HCT116 (cell line): ENCODE data around the gene VAV2. TPM values are rescaled to one million over a fixed set of nuclear protein-coding genes. Genes with fewer than 3 reads are reported as not detected.

Experiments
- ATAC-seq: fragments of 200-7000 bp; cut with Tn5 transposase; 2 replicates; pipeline ENCODE4 v1.9.1; 2020; ENCODE audit warnings: mild to moderate bottlenecking, moderate library complexity
- BruUV-seq: library from RNA; stranded (reverse); fragments of 400-500 nt; replicated peaks from 2 replicates; lab custom pipeline; 2021; lab: Mats Ljungman, UMichigan
- CTCF ChIA-PET: fragments of 300-600 bp; sonication (Branson Sonifier 250); formaldehyde crosslinking; loops from one replicate; lab custom pipeline; 2021; ENCODE audit warnings: antibody characterized with exemption; lab: Charles Lee
- POLR2A ChIA-PET: fragments of 300-600, 350-600 bp; sonication (Branson Sonifier 250); formaldehyde crosslinking; loops from one replicate; lab custom pipeline; 2021; ENCODE audit warnings: antibody characterized with exemption; lab: Charles Lee
- RAD21 ChIA-PET, 2 experiments: fragments of 300-600 bp; sonication (Branson Sonifier 250); formaldehyde crosslinking; loops; one replicate each; lab custom pipeline; 2023; ENCODE audit warnings: low total read pairs in 2 of 2; ENCODE audit not compliant: uncharacterized antibody in 2 of 2, unreplicated experiment in 2 of 2, low non-redundant PET in 1 of 2; lab: Charles Lee
- DNase-seq: peaks from one replicate; pipeline ENCODE4 v3.0.0-alpha.2; 2010; ENCODE audit warnings: low read depth, low spot score
- H2AFZ ChIP-seq: fragments of 200-600 bp; shearing (Covaris generic), sonication (generic); 2 replicates; pipeline ENCODE4 v1.6.1; 2017; ENCODE audit warnings: low read depth, mixed run types, mixed read lengths, antibody characterized with exemption, low read length; ENCODE audit not compliant: poor library complexity, severe bottlenecking
- H3K27ac ChIP-seq: 2 replicates; pipeline ENCODE4 v1.5.1; 2012; ENCODE audit warnings: low read depth, low read length
- H3K27me3 ChIP-seq: fragments of 200-600 bp; sonication (generic); 2 replicates; pipeline ENCODE4 v1.6.1; 2016; ENCODE audit warnings: mixed run types, low read length, mixed read lengths; ENCODE audit not compliant: insufficient read depth
- H3K36me3 ChIP-seq, 2 experiments: fragments of 200-500 bp in 1 of 2; fragments of 200-600 bp in 1 of 2; sonication (Bioruptor generic) in 1 of 2; sonication (generic) in 1 of 2; 2 replicates each; pipeline versions ENCODE4 v1.5.1 to v1.6.1; 2014 to 2016; ENCODE audit warnings: low read length in 2 of 2, inconsistent platforms in 1 of 2, mixed read lengths in 1 of 2, mixed run types in 1 of 2; ENCODE audit not compliant: insufficient read depth in 2 of 2, control insufficient read depth in 1 of 2
- H3K4me1 ChIP-seq, 2 experiments: fragments of 200-600 bp in 1 of 2; sonication (generic) in 1 of 2; 2 replicates each; pipeline versions ENCODE4 v1.5.1 to v1.6.1; 2012 to 2017; ENCODE audit warnings: low read length in 2 of 2, inconsistent platforms in 1 of 2, mild to moderate bottlenecking in 1 of 2, mixed read lengths in 1 of 2, mixed run types in 1 of 2, moderate library complexity in 1 of 2; ENCODE audit not compliant: insufficient read depth in 2 of 2, control insufficient read depth in 1 of 2
- H3K4me2 ChIP-seq: fragments of 200-600 bp; sonication (generic); 2 replicates; pipeline ENCODE4 v1.6.1; 2017; ENCODE audit warnings: mixed run types, low read length, mixed read lengths
- H3K4me3 ChIP-seq, 2 experiments: fragments of 200-600 bp in 1 of 2; sonication (generic) in 1 of 2; replicated peaks in 1 of 2; 2 replicates each; pipeline ENCODE4 v1.5.1; 2011 to 2016; ENCODE audit warnings: low read length in 2 of 2, control low read depth in 1 of 2, low read depth in 1 of 2, mild to moderate bottlenecking in 1 of 2, mixed read lengths in 1 of 2, mixed run types in 1 of 2
- H3K79me2 ChIP-seq: fragments of 200-600 bp; sonication (generic); 2 replicates; pipeline ENCODE4 v1.6.1; 2017; ENCODE audit warnings: mild to moderate bottlenecking, mixed run types, low read length, moderate library complexity, mixed read lengths; ENCODE audit not compliant: insufficient read depth
- H3K9ac ChIP-seq: fragments of 200-600 bp; sonication (generic); 2 replicates; pipeline ENCODE4 v1.6.1; 2016; ENCODE audit warnings: low read length, mixed read lengths
- H3K9me2 ChIP-seq: fragments of 200-600 bp; sonication (generic), shearing (Covaris generic); 2 replicates; pipeline ENCODE4 v1.6.1; 2017; ENCODE audit warnings: mixed run types, mild to moderate bottlenecking, moderate library complexity; ENCODE audit not compliant: insufficient read depth
- H3K9me3 ChIP-seq, 2 experiments: fragments of 200-500 bp in 1 of 2; fragments of 200-600 bp in 1 of 2; sonication (Bioruptor generic) in 1 of 2; sonication (generic) in 1 of 2; 2 replicates each; pipeline ENCODE4 v1.6.1; 2014 to 2017; ENCODE audit warnings: low read length in 2 of 2, mixed read lengths in 2 of 2, inconsistent platforms in 1 of 2, low read depth in 1 of 2, mild to moderate bottlenecking in 1 of 2, mixed run types in 1 of 2, moderate library complexity in 1 of 2; ENCODE audit not compliant: control insufficient read depth in 1 of 2, insufficient read depth in 1 of 2
- H4K20me1 ChIP-seq: fragments of 200-600 bp; sonication (generic), shearing (Covaris generic); 2 replicates; pipeline ENCODE4 v1.6.1; 2017; ENCODE audit warnings: mixed run types, mild to moderate bottlenecking, moderate library complexity; ENCODE audit not compliant: insufficient read depth
- ATF3 ChIP-seq: IDR thresholded peaks from 2 replicates; pipeline ENCODE4 v1.6.1; 2012
- CTCF ChIP-seq, 3 experiments: fragments of 200-600 bp in 1 of 3; sonication (generic) in 1 of 3; IDR thresholded peaks in 2 of 3; conservative IDR thresholded peaks in 1 of 3; 2 replicates each; pipeline ENCODE4 v1.5.1; 2012 to 2017; ENCODE audit warnings: low read depth in 2 of 3, low read length in 2 of 3, antibody characterized with exemption in 1 of 3, borderline replicate concordance in 1 of 3, control low read depth in 1 of 3, mild to moderate bottlenecking in 1 of 3, mixed read lengths in 1 of 3, mixed run types in 1 of 3, moderate library complexity in 1 of 3; ENCODE audit not compliant: insufficient read depth in 1 of 3
- EGR1 ChIP-seq: IDR thresholded peaks from 2 replicates; pipeline ENCODE4 v1.6.1; 2012; ENCODE audit warnings: low read depth
- EZH2 ChIP-seq: fragments of 200-600 bp; sonication (generic); IDR thresholded peaks from 2 replicates; pipeline ENCODE4 v1.6.1; 2017; ENCODE audit warnings: antibody characterized with exemption, mixed run types
- EZH2phosphoT487 ChIP-seq: fragments of 200-600 bp; IDR thresholded peaks from 2 replicates; pipeline ENCODE4 v1.6.1; 2018; ENCODE audit warnings: antibody characterized with exemption, borderline replicate concordance
- JUND ChIP-seq: IDR thresholded peaks from 2 replicates; pipeline ENCODE4 v1.6.1; 2012
- MAX ChIP-seq: IDR thresholded peaks from 2 replicates; pipeline ENCODE4 v1.6.1; 2012
- POLR2A ChIP-seq: IDR thresholded peaks from 2 replicates; pipeline ENCODE4 v1.7.0; 2011; ENCODE audit warnings: borderline replicate concordance; ENCODE audit not compliant: insufficient read depth, insufficient read length; ENCODE audit errors: extremely low read depth
- POLR2AphosphoS5 ChIP-seq: IDR thresholded peaks from 2 replicates; pipeline ENCODE4 v1.6.1; 2011; ENCODE audit warnings: mild to moderate bottlenecking, low read depth, low read length, moderate library complexity
- RAD21 ChIP-seq: IDR thresholded peaks from 2 replicates; pipeline ENCODE4 v1.6.1; 2012; ENCODE audit warnings: low read depth, mild to moderate bottlenecking
- REST ChIP-seq: IDR thresholded peaks from 2 replicates; pipeline ENCODE4 v1.6.1; 2012; ENCODE audit warnings: low read depth
- SP1 ChIP-seq: IDR thresholded peaks from 2 replicates; pipeline ENCODE4 v1.6.1; 2012; ENCODE audit warnings: low read depth
- TCF7L2 ChIP-seq: IDR thresholded peaks from 2 replicates; pipeline ENCODE4 v1.7.0; 2011; ENCODE audit warnings: borderline replicate concordance, inconsistent platforms; ENCODE audit not compliant: insufficient read depth, insufficient read length; ENCODE audit errors: extremely low read depth
- ZBTB33 ChIP-seq: IDR thresholded peaks from 2 replicates; pipeline ENCODE4 v1.6.1; 2011; ENCODE audit warnings: mild to moderate bottlenecking, low read length, moderate library complexity; ENCODE audit not compliant: insufficient replicate concordance; ENCODE audit errors: extremely low read depth
- ZFX ChIP-seq: fragments of 450-650 bp; IDR thresholded peaks from 2 replicates; pipeline ENCODE4 v1.6.1; 2017
- intact Hi-C: fragments of 100-400 bp; cut with micrococcal nuclease; formaldehyde crosslinking; loops from 2 replicates; pipeline ENCODE4 v1.10.0; 2022
- total RNA-seq: library from RNA; stranded (reverse); gene quantifications from one replicate; pipeline ENCODE4 v1.2.1, GENCODE V29; 2021; ENCODE audit not compliant: unreplicated experiment

The VAV2 gene
- total RNA-seq, 1 experiment from 2014 or later, result 33.2 TPM

- POLR2A ChIA-PET, result no interaction called here
- TF ChIP-seq POLR2A, result no peak
- no peak for TF ChIP-seq REST
- no peak for TF ChIP-seq RAD21
- TF ChIP-seq SP1, result no peak
- no peak for TF ChIP-seq ZFX
- no peak for TF ChIP-seq JUND
- TF ChIP-seq CTCF (IDR thresholded peaks at IDR 0.05 in 2 of 3, conservative IDR thresholded peaks at IDR 0.05 in 1 of 3; ENCODE audit: borderline replicate concordance in 1 of 3, insufficient read depth in 1 of 3, low read depth in 2 of 3, low read length in 2 of 3), result no peak
- no peak for TF ChIP-seq EZH2
- TF ChIP-seq EGR1, result no peak
- no peak for TF ChIP-seq ZBTB33
- TF ChIP-seq POLR2AphosphoS5, result no peak
- TF ChIP-seq ATF3, result no peak
- TF ChIP-seq MAX, result no peak
- TF ChIP-seq TCF7L2, result no peak
- TF ChIP-seq EZH2phosphoT487, result no peak
- no peaks in the 10 kb centered on the region for H3K9me3 ChIP-seq
- intact Hi-C loops, result no loop called here
- CTCF ChIA-PET, result no interaction called here
- H3K4me3 ChIP-seq, result no peak overlapping the region
- H3K27ac ChIP-seq, result no peak overlapping the region
- BruUV-seq, result no TSS peak
- DNase-seq, result no peak
- no peaks in the 10 kb centered on the region for H3K4me1 ChIP-seq
- no peaks in the 10 kb centered on the region for H3K79me2 ChIP-seq
- no peak overlapping the region for H2AFZ ChIP-seq
- no peaks in the 10 kb centered on the region for H3K27me3 ChIP-seq
- H3K9me2 ChIP-seq, result no peaks in the 10 kb centered on the region
- no peak for ATAC-seq
- H3K4me2 ChIP-seq, result no peak overlapping the region
- no peaks in the 10 kb centered on the region for H3K36me3 ChIP-seq
- no peaks in the 10 kb centered on the region for H4K20me1 ChIP-seq
- RAD21 ChIA-PET, result no interaction called here
- no peak overlapping the region for H3K9ac ChIP-seq
Measured at GRCh38 chr9:133832877-133833276, 159.2 kb downstream of the VAV2 start.
